Activated T-cell treated with anti-CD3 and anti-CD28 coated beads, Interleukin-2, amount 50 U/mL, for 1 hour (primary cell): ENCODE measurements around the gene KCNQ1.

ENCODE experiments used
- DNase-seq: peaks from one replicate; pipeline ENCODE4 v3.0.0-alpha.2; 2020

KCNQ1 gene, protein sequence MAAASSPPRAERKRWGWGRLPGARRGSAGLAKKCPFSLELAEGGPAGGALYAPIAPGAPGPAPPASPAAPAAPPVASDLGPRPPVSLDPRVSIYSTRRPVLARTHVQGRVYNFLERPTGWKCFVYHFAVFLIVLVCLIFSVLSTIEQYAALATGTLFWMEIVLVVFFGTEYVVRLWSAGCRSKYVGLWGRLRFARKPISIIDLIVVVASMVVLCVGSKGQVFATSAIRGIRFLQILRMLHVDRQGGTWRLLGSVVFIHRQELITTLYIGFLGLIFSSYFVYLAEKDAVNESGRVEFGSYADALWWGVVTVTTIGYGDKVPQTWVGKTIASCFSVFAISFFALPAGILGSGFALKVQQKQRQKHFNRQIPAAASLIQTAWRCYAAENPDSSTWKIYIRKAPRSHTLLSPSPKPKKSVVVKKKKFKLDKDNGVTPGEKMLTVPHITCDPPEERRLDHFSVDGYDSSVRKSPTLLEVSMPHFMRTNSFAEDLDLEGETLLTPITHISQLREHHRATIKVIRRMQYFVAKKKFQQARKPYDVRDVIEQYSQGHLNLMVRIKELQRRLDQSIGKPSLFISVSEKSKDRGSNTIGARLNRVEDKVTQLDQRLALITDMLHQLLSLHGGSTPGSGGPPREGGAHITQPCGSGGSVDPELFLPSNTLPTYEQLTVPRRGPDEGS

DNA sequence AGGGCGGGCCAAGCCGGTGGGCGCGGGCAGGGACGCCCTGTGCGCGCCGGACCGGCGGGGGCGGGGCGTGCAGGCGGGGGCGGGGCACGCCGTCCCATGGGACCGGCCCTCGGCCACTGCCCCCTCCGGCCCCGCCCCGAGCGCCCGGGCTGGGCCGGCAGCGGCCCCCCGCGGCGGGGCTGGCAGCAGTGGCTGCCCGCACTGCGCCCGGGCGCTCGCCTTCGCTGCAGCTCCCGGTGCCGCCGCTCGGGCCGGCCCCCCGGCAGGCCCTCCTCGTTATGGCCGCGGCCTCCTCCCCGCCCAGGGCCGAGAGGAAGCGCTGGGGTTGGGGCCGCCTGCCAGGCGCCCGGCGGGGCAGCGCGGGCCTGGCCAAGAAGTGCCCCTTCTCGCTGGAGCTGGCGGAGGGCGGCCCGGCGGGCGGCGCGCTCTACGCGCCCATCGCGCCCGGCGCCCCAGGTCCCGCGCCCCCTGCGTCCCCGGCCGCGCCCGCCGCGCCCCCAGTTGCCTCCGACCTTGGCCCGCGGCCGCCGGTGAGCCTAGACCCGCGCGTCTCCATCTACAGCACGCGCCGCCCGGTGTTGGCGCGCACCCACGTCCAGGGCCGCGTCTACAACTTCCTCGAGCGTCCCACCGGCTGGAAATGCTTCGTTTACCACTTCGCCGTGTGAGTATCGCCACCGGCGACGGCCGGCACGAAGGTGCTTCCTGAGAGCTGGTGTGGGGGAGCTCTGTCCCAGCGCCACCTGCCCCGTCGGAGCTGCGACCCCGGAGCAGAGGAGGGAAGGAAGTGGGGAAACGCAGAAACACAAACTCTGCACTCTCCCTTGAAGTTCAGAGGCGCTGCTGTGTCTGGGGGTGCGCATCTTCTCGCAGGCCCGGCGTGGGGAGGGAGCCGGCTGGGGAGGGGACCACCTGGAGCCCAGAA, at the start of gene KCNQ1:
TSS of gene KCNQ1 (plus strand) at position 188 of the 925 bp plus-strand sequence. CDS start at position 279, 91 bp downstream.
- peak; percentile 49 for DNase-seq

DNA sequence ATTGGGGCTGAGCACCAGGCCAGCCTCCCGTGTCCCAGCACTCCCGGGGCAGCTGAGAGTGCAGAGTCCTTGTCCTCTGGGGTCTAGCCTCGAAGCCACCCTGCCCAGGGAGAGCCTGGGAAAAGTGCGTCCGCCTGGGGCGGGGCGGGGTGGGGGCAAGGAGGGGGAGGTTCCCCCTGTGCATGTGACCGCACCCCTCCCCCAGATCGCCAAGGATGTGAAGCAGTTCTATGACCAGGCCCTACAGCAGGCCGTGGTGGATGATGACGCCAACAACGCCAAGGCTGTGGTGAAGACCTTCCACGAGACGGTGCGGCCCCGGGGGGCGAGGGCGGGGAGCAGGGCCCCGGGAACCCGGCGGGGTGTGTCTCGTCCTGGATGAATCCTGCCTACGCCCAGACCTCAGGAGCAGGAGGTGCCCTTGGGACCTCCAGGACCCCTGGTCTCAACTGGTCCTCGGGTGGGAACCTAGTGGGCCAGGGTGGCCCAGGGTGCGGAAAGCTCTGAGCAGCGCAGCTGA, 49.5 kb upstream of the KCNQ1 start:
- no peak for DNase-seq

DNA sequence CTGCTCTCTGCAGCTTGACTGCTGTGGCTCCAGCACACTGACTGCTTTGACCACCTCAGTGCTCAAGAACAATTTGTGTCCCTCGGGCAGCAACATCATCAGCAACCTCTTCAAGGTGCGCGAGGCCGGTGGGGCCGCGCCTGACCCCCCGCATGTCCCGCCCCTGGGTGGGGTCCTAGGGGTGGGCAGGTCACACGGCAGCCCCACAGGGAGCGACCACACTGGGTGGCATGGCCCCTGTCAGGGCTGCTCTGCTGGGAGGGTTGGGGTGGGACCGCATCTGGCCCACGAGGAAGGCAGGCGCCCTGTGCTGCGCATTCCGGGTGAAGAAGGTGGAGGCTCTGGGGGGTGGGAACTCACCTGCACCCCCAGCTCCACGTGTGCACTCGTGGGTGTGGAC, 49.0 kb upstream of the KCNQ1 start:
- no peak for DNase-seq

DNA sequence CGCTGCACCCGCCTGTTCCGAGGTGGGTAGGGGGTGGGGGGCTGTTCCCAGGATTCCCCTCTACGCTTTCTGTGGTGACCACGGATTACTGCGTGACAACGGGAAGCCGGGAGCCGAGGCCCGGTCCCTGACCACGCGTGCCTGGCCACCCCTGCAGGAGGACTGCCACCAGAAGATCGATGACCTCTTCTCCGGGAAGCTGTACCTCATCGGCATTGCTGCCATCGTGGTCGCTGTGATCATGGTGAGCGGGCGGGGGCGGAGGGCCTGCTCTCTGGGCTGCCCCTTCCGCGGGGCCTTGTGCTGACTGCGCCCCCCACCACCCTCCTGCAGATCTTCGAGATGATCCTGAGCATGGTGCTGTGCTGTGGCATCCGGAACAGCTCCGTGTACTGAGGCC, 48.3 kb upstream of the KCNQ1 start:
- no peak for DNase-seq

- DNase-seq = no peak
Measured at GRCh38 chr11:2397005-2397404, 47.8 kb upstream of the KCNQ1 start.

GRCh38 chr11:2398664-2399355, 46.0 kb upstream of the KCNQ1 start:
- no peak for DNase-seq

DNA sequence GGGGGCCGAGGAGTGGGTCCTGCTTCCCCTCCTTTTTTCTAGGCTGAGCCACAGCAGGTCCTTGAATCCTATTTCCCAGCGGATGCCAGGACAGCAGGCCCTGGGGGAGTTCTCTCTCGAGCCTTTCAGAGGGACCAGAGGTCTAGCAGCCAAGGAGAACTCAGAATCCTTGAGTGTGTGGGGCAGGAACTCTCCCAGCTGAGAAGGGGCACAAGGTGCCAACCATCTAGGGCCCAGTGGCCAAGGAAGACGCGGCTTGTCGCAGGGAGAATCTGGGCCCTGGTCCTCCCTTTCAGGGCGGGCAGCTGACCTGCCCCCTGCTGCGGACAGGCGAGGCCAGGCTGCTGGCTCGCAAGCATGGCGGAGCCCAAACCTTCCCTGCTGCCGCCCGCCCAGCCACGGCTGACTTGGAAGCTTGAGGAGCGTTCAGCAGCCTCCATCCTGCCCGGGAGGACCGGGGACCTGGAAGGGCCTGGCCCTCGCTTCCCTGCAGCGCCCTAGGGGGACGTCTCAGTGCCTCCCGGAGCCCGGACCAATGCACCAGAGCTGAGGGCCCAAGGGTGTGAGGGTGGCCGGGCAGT, 45.2 kb upstream of the KCNQ1 start:
- DNase-seq = no peak

GRCh38 chr11:2400069-2400761, 44.6 kb upstream of the KCNQ1 start, which contains the start of gene TSSC4:
Gene TSSC4, plus strand, starts transcription at chr11:2400750. Its CDS starts 1,884 bp downstream, at chr11:2402634.
- DNase-seq = peak; percentile 100

- DNase-seq = no peak
Measured at GRCh38 chr11:2400762-2401435, 43.9 kb upstream of the KCNQ1 start.

DNA sequence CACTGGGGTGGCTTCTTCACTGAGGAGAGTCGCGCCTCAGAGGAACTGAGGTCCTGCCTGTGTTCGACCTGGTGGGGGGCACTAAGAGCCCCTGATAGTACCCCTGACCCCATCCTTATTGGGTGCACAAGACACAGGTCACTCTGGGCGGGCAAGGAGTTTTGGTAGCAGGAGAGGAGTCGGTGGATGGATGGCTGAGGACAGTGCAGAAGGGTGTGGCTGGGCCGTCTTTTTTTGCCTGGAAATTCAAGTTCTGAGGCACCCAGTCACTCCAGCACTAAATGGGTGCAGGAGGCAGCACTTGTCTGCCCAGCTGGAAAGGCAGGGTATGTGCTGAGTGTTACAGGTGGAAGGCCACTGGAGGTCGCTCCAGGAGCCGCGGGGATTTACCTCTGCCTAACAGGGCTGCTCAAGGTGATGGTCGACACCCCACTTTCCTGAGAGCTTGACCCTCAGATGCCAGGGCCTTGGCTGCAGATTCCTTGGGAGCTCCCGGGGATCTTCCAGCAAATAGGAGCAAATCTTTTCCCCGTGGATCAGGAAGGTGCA, 43.3 kb upstream of the KCNQ1 start:
- DNase-seq = no peak

DNA sequence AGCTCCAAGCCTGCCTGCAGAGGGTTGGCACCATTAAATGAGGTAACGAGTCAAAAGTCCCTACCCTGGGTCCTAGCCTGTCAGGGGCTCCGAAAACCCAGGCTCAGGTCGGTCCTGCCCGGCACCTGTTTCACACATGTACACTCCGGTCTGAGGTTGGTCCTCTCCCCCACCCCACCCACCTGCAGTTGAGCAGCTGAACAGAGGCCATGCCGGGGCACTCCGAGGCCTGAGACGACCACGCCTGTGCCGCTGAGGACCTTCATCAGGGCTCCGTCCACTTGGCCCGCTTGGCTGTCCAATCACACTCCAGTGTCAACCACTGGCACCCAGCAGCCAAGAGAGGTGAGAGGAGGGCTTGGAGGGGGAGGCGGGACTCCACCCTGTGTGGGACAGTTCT, 42.7 kb upstream of the KCNQ1 start:
- no peak for DNase-seq

GRCh38 chr11:2402890-2403645, 41.7 kb upstream of the KCNQ1 start:
- DNase-seq = no peak

DNA sequence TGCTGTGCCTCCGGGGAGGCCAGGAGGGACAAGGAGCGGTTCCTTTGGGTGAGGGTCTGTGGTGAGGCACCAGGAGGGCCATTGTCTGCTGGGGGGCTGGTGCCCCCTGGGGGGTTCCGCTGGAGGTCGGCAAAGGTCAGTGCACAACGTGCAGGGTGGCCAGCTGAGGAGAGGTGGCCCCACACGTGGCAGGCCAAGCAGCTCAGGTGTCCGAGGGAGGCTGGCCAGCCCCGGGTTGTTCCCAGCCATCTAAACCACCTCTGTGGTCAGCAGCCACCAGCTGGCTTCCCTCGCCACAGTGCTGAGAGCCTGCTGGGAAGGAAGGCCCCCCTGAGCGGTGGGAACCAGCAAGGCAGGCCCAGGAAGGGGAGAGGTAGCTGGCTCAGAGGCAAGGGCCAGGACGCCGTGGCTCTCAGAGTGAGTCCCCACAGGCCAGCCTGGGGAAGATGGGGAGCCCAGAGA, 40.0 kb upstream of the KCNQ1 start:
- DNase-seq = no peak

GRCh38 chr11:2406451-2406850, 38.4 kb upstream of the KCNQ1 start:
- no peak for DNase-seq

DNA sequence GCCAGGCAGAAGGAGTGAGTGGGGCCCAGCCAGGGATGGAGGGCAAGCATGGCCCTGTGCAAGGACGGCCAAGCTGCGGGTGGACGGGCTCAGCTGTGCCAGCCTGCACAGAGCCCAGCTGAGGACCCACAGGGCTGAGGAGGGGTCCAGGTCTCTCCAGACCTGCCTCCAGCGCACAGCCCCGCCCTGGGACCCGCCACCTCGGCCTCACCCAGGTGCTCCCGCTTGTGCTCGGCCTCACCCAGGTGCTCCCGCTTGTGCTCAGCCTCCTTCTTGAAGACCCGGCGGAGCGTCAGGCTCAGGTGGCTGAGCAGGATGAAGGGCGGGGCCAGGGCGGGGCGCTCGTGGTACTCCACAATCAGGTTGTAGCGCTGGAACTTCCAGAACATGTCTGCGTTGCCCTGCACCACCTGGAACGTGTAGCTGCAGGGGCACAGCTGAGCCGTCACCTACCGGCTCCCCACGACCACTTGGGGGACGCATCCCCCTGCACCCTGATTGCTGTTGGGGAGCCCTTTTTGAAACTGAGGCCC, 37.9 kb upstream of the KCNQ1 start:
- DNase-seq = no peak

DNA sequence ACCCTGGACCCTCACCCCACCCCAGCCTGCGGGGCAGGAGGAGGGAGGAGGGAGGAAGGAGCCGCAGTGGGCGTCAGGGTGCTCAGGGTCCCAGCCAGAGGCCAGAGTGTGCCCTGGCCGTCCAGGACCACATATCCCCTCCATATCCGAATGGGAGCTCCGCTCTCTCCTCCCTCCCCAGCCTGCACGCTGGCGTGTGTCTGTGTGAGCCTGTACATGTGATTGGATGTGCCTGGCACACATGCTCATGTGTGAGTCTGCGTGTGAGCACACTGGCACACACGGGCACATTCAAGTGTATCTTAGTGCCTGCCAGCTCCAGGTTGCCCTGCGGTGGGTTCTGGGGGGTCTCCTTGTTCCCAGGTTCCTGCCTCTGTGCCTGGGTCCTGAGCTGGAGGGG, 36.1 kb upstream of the KCNQ1 start:
- DNase-seq = no peak

DNA sequence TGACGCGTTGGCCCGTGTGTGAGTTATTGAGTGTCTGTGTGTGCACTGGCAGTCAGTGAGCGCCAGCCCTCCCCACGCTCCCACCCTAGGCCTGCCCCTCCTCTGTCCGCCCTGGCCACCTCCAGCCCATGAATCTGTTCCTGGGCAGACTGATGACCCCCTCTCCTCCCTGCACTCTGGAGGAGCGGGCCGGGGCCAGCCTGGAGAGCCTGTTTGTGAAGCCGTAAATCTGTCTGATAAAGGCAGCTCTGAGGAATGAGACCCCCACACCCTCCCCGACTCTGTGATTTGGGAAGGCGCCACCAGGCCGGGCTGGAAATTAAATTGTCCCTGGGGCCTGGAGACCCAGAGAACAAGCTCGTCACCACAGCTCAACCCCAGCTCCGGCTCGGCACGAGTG, 35.7 kb upstream of the KCNQ1 start:
- DNase-seq = no peak

- no peak for DNase-seq
Measured at GRCh38 chr11:2409611-2410468, 35.0 kb upstream of the KCNQ1 start.
